GM12878 (cell line): ENCODE data around the gene NOL3. TPM values are rescaled to one million over a fixed set of nuclear protein-coding genes. Genes with fewer than 3 reads are reported as not detected.

Experiments
- ATAC-seq: fragments of 200-7000 bp; cut with Tn5 transposase; 3 replicates; pipeline ENCODE4 v1.9.1; 2020; ENCODE audit warnings: mild to moderate bottlenecking, moderate library complexity
- BruUV-seq: library from RNA; stranded (reverse); fragments of 400-500 nt; replicated peaks from 2 replicates; lab custom pipeline; 2021; lab: Mats Ljungman, UMichigan
- CTCF ChIA-PET: fragments of 300-600 bp; sonication (Branson Sonifier 250); formaldehyde crosslinking; extraction: SDS; loops from one replicate; lab custom pipeline; 2021; ENCODE audit warnings: inconsistent platforms; lab: Yijun Ruan, JAX
- POLR2A ChIA-PET: fragments of 350-600 bp; formaldehyde crosslinking; extraction: SDS; loops from one replicate; lab custom pipeline; 2021; ENCODE audit warnings: inconsistent platforms; lab: Charles Lee
- RAD21 ChIA-PET: fragments of 300-600 bp; sonication (Branson Sonifier 250); formaldehyde crosslinking; loops from one replicate; lab custom pipeline; 2023; ENCODE audit warnings: antibody characterized with exemption; ENCODE audit not compliant: unreplicated experiment; lab: Charles Lee
- SMC1A ChIA-PET: fragments of 300-600 bp; sonication (Branson Sonifier 250); formaldehyde crosslinking; loops from one replicate; lab custom pipeline; 2023; ENCODE audit not compliant: unreplicated experiment, uncharacterized antibody; lab: Charles Lee
- DNase-seq: peaks from one replicate; pipeline ENCODE4 v3.0.0-alpha.2; 2011; ENCODE audit warnings: low read depth, low spot score
- FAIRE-seq: peaks from 3 replicates; lab custom pipeline; 2011; peaks lifted over from hg19 to GRCh38; lab: Jason Lieb, UNC
- H2AFZ ChIP-seq: 2 replicates; pipeline ENCODE4 v1.6.0; 2011; ENCODE audit warnings: low read depth, low read length, control low read depth; ENCODE audit not compliant: control insufficient read depth
- H3K27ac ChIP-seq: 2 replicates; pipeline ENCODE4 v1.5.1; 2011; ENCODE audit warnings: control low read depth; ENCODE audit not compliant: control insufficient read depth, insufficient read depth
- H3K27me3 ChIP-seq, 2 experiments: replicated peaks in 1 of 2; 2 replicates each; pipeline versions ENCODE4 v1.6.0 to v1.6.1; 2011; ENCODE audit warnings: low read length in 1 of 2; ENCODE audit not compliant: control insufficient read depth in 2 of 2, insufficient read depth in 2 of 2
- H3K36me3 ChIP-seq, 2 experiments: 2 replicates each; pipeline ENCODE4 v1.5.1; 2011; ENCODE audit warnings: low read length in 1 of 2; ENCODE audit not compliant: control insufficient read depth in 2 of 2, insufficient read depth in 2 of 2
- H3K4me1 ChIP-seq: 2 replicates; pipeline ENCODE4 v1.6.1; 2011; ENCODE audit warnings: mild to moderate bottlenecking, low read length, moderate library complexity, mixed read lengths; ENCODE audit not compliant: control insufficient read depth, insufficient read depth
- H3K4me2 ChIP-seq: 2 replicates; pipeline ENCODE4 v1.6.0; 2011; ENCODE audit warnings: control low read depth; ENCODE audit not compliant: control insufficient read depth, insufficient read depth
- H3K4me3 ChIP-seq: fragments of 200-600 bp; sonication (generic); 2 replicates; pipeline ENCODE4 v1.5.1; 2016
- H3K79me2 ChIP-seq: 2 replicates; pipeline ENCODE4 v1.6.0; 2011; ENCODE audit warnings: low read length; ENCODE audit not compliant: control insufficient read depth, insufficient read depth
- H3K9ac ChIP-seq: 2 replicates; pipeline ENCODE4 v1.8.0; 2011; ENCODE audit warnings: low read length, control low read depth, mixed read lengths; ENCODE audit not compliant: control insufficient read depth, insufficient read depth
- H3K9me3 ChIP-seq: replicated peaks from 3 replicates; pipeline ENCODE4 v1.5.1; 2011; ENCODE audit warnings: mild to moderate bottlenecking, low read length; ENCODE audit not compliant: control insufficient read depth, insufficient read depth
- H4K20me1 ChIP-seq: 2 replicates; pipeline ENCODE4 v1.6.0; 2011; ENCODE audit not compliant: control insufficient read depth, insufficient read depth
- CHD4 ChIP-seq: fragments of 200-600 bp; sonication (generic); IDR thresholded peaks from 2 replicates; pipeline ENCODE4 v1.6.1; 2016; ENCODE audit warnings: mild to moderate bottlenecking
- CREM ChIP-seq: IDR thresholded peaks from 2 replicates; pipeline ENCODE4 v1.6.1; 2014; ENCODE audit warnings: antibody characterized with exemption, low read depth
- E2F4 ChIP-seq: IDR thresholded peaks from 2 replicates; pipeline ENCODE4 v1.6.1; 2012; ENCODE audit warnings: low read depth, low read length, improper control_type of control experiment
- EP300 ChIP-seq, 2 experiments: fragments of 150-350 bp in 1 of 2; IDR thresholded peaks; 2 replicates each; pipeline ENCODE4 v1.6.1; 2011 to 2012; ENCODE audit warnings: low read depth in 2 of 2, low read length in 2 of 2, borderline replicate concordance in 1 of 2, improper control_type of control experiment in 1 of 2, inconsistent platforms in 1 of 2; ENCODE audit not compliant: control insufficient read depth in 1 of 2
- FOXM1 ChIP-seq: IDR thresholded peaks from 2 replicates; pipeline ENCODE4 v1.6.1; 2012; ENCODE audit warnings: low read depth, mild to moderate bottlenecking, inconsistent platforms, low read length, moderate library complexity
- HDGF ChIP-seq: fragments of 450-650 bp; IDR thresholded peaks from 2 replicates; pipeline ENCODE4 v1.6.1; 2016; ENCODE audit warnings: antibody characterized with exemption
- JUNB ChIP-seq: IDR thresholded peaks from 2 replicates; pipeline ENCODE4 v1.6.1; 2016; ENCODE audit warnings: antibody characterized with exemption, mild to moderate bottlenecking
- MEF2A ChIP-seq: IDR thresholded peaks from 2 replicates; pipeline ENCODE4 v1.6.1; 2011; ENCODE audit warnings: low read depth, mild to moderate bottlenecking, low read length, moderate library complexity; ENCODE audit not compliant: insufficient read depth
- NFYA ChIP-seq: IDR thresholded peaks from 2 replicates; pipeline ENCODE4 v1.6.1; 2011; ENCODE audit warnings: low read depth, mild to moderate bottlenecking, low read length, improper control_type of control experiment, borderline replicate concordance
- NR2C1 ChIP-seq: fragments of 450-650 bp; IDR thresholded peaks from 2 replicates; pipeline ENCODE4 v1.6.1; 2017; ENCODE audit warnings: antibody characterized with exemption, mild to moderate bottlenecking, moderate library complexity
- RAD21 ChIP-seq: IDR thresholded peaks from 2 replicates; pipeline ENCODE4 v1.6.1; 2011; ENCODE audit warnings: mild to moderate bottlenecking, low read depth, low read length, moderate library complexity; ENCODE audit not compliant: insufficient read depth
- RUNX3 ChIP-seq: IDR thresholded peaks from 2 replicates; pipeline ENCODE4 v1.6.1; 2012; ENCODE audit warnings: low read length, inconsistent platforms
- SMAD5 ChIP-seq: IDR thresholded peaks from 2 replicates; pipeline ENCODE4 v1.6.1; 2016; ENCODE audit warnings: antibody characterized with exemption, low read depth
- SREBF1 ChIP-seq: IDR thresholded peaks from 2 replicates; pipeline ENCODE4 v1.6.1; 2012; ENCODE audit warnings: mild to moderate bottlenecking, low read length
- SREBF2 ChIP-seq: IDR thresholded peaks from 2 replicates; pipeline ENCODE4 v1.6.1; 2012; ENCODE audit warnings: mild to moderate bottlenecking, low read length
- TAF1 ChIP-seq: IDR thresholded peaks from 2 replicates; pipeline ENCODE4 v1.6.1; 2011; ENCODE audit warnings: mild to moderate bottlenecking, low read depth, low read length, borderline replicate concordance
- TARDBP ChIP-seq: IDR thresholded peaks from 2 replicates; pipeline ENCODE4 v1.6.1; 2016; ENCODE audit warnings: borderline replicate concordance
- USF1 ChIP-seq: IDR thresholded peaks from 2 replicates; pipeline ENCODE4 v1.6.1; 2011; ENCODE audit warnings: borderline replicate concordance, low read depth, mild to moderate bottlenecking, moderate library complexity, mixed read lengths, low read length; ENCODE audit not compliant: insufficient read depth; ENCODE audit errors: extremely low read length
- WRNIP1 ChIP-seq: IDR thresholded peaks from 2 replicates; pipeline ENCODE4 v1.6.1; 2011; ENCODE audit warnings: low read depth, low read length, improper control_type of control experiment, borderline replicate concordance
- ZBTB11 ChIP-seq: fragments of 450-650 bp; formaldehyde crosslinking; IDR thresholded peaks from 2 replicates; pipeline ENCODE4 v1.5.0; 2022; ENCODE audit warnings: mild to moderate bottlenecking, missing genetic modification characterization
- WGBS: methylation state at CpG from one replicate; pipeline ENCODE4 v1.1.6; 2016; ENCODE audit warnings: low lambda C conversion rate; ENCODE audit not compliant: insufficient replicate concordance, insufficient coverage; ENCODE audit errors: missing lambda C conversion rate; 5-methylcytosine and 5-hydroxymethylcytosine counted together
- in situ Hi-C: fragments of 300-500 bp; cut with MboI; formaldehyde crosslinking; loops from 9 replicates; pipeline ENCODE4 v1.14.3; 2018; ENCODE audit warnings: mixed read lengths
- intact Hi-C: fragments of 100-400 bp; cut with micrococcal nuclease; formaldehyde crosslinking; loops from one replicate; pipeline ENCODE4 v1.14.2; 2022; ENCODE audit not compliant: unreplicated experiment
- polyA plus RNA-seq, 11 experiments: library from polyadenylated mRNA; depleted of rRNA in 4 of 11; unstranded in 6 of 11; stranded (reverse) in 5 of 11; fragments of >200 nt; fragmentation: Nextera tagmentation in 4 of 11; fragmentation: Illumina TruSeq in 1 of 11; extraction: Ambion mirVana in 4 of 11; extraction: Trizol in 1 of 11; gene quantifications; 1 replicate in 1 of 11; 2 replicates in 10 of 11; pipeline versions ENCODE4 v1.2.1 to v1.2.3, GENCODE V29; 2011 to 2016; ENCODE audit warnings: inconsistent platforms in 2 of 11, missing spikeins in 2 of 11, low read depth in 1 of 11
- total RNA-seq, 4 experiments: library from RNA; depleted of rRNA in 3 of 4; stranded (reverse); fragments of >200 nt in 3 of 4; fragmentation: Illumina TruSeq in 1 of 4; extraction: Trizol in 1 of 4; gene quantifications; 2 replicates each; pipeline versions ENCODE4 v1.2.1 to v1.2.3, GENCODE V29; 2013 to 2021

Gene NOL3
- total and polyA plus RNA-seq, 10 of the 15 experiments (the other 5 are each of a cell fraction or from before 2014, with no cell fraction given): 0.31 to 18.4 (median 2.7) TPM

GRCh38 chr16:67215706-67216105 lies 45.4 kb downstream of the NOL3 start:
- Histone ChIP-seq H3K4me2 (no peak overlapping the region), H3K27me3 (no peaks in the 10 kb centered on the region), H2AFZ (no peak overlapping the region), H3K27ac (no peak overlapping the region), H3K9me3 (no peaks in the 10 kb centered on the region), H4K20me1 (no peaks in the 10 kb centered on the region), H3K79me2 (no peaks in the 10 kb centered on the region), H3K4me1 (no peaks in the 10 kb centered on the region), H3K9ac (no peak overlapping the region), H3K36me3 (no peaks in the 10 kb centered on the region), H3K4me3 (no peak overlapping the region)
- BruUV-seq: no TSS peak
- POLR2A ChIA-PET: interaction anchor here (1.1 kb wide), 1 partner anchor 11 kb away, joined by 4 read pairs; the partner anchor contains the start of gene TMEM208
- ATAC-seq (no peak), DNase-seq (no peak), FAIRE-seq (no peak)
- intact Hi-C loops: no loop called here
- RAD21 ChIA-PET: no interaction called here
- in situ Hi-C loops: no loop called here
- CTCF ChIA-PET: no interaction called here
- TF ChIP-seq SREBF1: no peak
- TF ChIP-seq FOXM1: no peak
- no peak for TF ChIP-seq E2F4
- no peak for TF ChIP-seq EP300 (IDR thresholded peaks at IDR 0.05; ENCODE audit: borderline replicate concordance in 1 of 2, control insufficient read depth in 1 of 2, low read depth in 2 of 2, low read length in 2 of 2)
- TF ChIP-seq JUNB: no peak
- no peak for TF ChIP-seq MEF2A
- TF ChIP-seq USF1: no peak
- TF ChIP-seq HDGF: no peak
- TF ChIP-seq NFYA: no peak
- TF ChIP-seq TAF1: no peak
- TF ChIP-seq RUNX3: no peak
- TF ChIP-seq SREBF2: no peak
- TF ChIP-seq TARDBP: no peak
- no peak for TF ChIP-seq ZBTB11 (CRISPR knock-in tag)
- TF ChIP-seq WRNIP1: no peak
- no peak for TF ChIP-seq SMAD5
- TF ChIP-seq RAD21: no peak
- TF ChIP-seq CHD4: no peak
- no peak for TF ChIP-seq NR2C1
- no peak for TF ChIP-seq CREM
- TF ChIP-seq, all 136 proteins: peak for 0
- SMC1A ChIA-PET: no interaction called here
- WGBS: 28% methylated on average over 5 of the region's 5 CpGs
